CD4-positive, alpha-beta T cell treated with Interleukin-2 at 100 ng/mL for 4 hours (primary cell): ENCODE data around the gene ITGA2B.
"Not testable (repeated sequence)": the region's sequence is repeated elsewhere in the genome, so short reads cannot be mapped to it uniquely, and the experiment has no call there.

Experiments
- DNase-seq: peaks from one replicate; pipeline ENCODE4 v3.0.0-alpha.2; 2020; ENCODE audit warnings: low spot score

ITGA2B gene

GRCh38 chr17:44389281-44389680 is at the start of gene ITGA2B:
ITGA2B (minus strand) TSS chr17:44389649; CDS start chr17:44389473, 176 bp downstream.
- DNase-seq, result no peak

- no peak for DNase-seq
These were observed 49.7 kb upstream of the ITGA2B start for GRCh38 chr17:44439168-44439567.

- DNase-seq, result peak; percentile 15
These were observed 49.2 kb upstream of the ITGA2B start for GRCh38 chr17:44438636-44439035.

GRCh38 chr17:44436336-44436735 is 46.9 kb upstream of the ITGA2B start:
- DNase-seq, result no peak

GRCh38 chr17:44432254-44433157 is 43.1 kb upstream of the ITGA2B start:
- no peak for DNase-seq

GRCh38 chr17:44424828-44425461 is 35.5 kb upstream of the ITGA2B start:
- no peak for DNase-seq

GRCh38 chr17:44417553-44417952 is 28.1 kb upstream of the ITGA2B start:
- DNase-seq, result no peak

GRCh38 chr17:44416558-44417289 is 27.3 kb upstream of the ITGA2B start:
- DNase-seq, result no peak

- no peak for DNase-seq
These were observed 25.1 kb upstream of the ITGA2B start for GRCh38 chr17:44414394-44415155.

- DNase-seq, result no peak
These were observed 20.0 kb upstream of the ITGA2B start for GRCh38 chr17:44409309-44410028.

- no peak for DNase-seq
These were observed 19.3 kb upstream of the ITGA2B start for GRCh38 chr17:44408786-44409185.

GRCh38 chr17:44402564-44403172 is 13.2 kb upstream of the ITGA2B start:
- DNase-seq, result no peak

GRCh38 chr17:44400226-44400847 is 10.9 kb upstream of the ITGA2B start:
- no peak for DNase-seq

- DNase-seq, result no peak
These were observed 9.5 kb upstream of the ITGA2B start for GRCh38 chr17:44398692-44399691.

GRCh38 chr17:44397479-44398440 is 8.3 kb upstream of the ITGA2B start:
- no peak for DNase-seq

GRCh38 chr17:44396946-44397345 is 7.5 kb upstream of the ITGA2B start:
- DNase-seq, result no peak

GRCh38 chr17:44394833-44395232 is 5.4 kb upstream of the ITGA2B start:
- DNase-seq, result no peak

GRCh38 chr17:44394112-44394511 is 4.7 kb upstream of the ITGA2B start:
- not testable (repeated sequence) for DNase-seq
